Thyroid gland (tissue), 4 donors: ENCODE measurements around the gene VPS50.

Source experiments
- POLR2A ChIP-seq, 2 donors: fragments of 450-650 bp; IDR thresholded peaks; one replicate each; pipeline ENCODE4 v1.6.1; 2017; ENCODE audit warnings: antibody characterized with exemption in 2 of 2, mild to moderate bottlenecking in 2 of 2, moderate library complexity in 1 of 2
- TF ChIP-seq, protein P1 (sequence below), 6 experiments: fragments of 200-600 bp in 3 of 6; fragments of 450-650 bp in 3 of 6; sonication (generic) in 3 of 6; IDR thresholded peaks; one replicate each; pipeline ENCODE4 v1.5.1; 2016 to 2019; ENCODE audit warnings: antibody characterized with exemption in 6 of 6, mild to moderate bottlenecking in 2 of 6, inconsistent platforms in 1 of 6, moderate library complexity in 1 of 6

DNA sequence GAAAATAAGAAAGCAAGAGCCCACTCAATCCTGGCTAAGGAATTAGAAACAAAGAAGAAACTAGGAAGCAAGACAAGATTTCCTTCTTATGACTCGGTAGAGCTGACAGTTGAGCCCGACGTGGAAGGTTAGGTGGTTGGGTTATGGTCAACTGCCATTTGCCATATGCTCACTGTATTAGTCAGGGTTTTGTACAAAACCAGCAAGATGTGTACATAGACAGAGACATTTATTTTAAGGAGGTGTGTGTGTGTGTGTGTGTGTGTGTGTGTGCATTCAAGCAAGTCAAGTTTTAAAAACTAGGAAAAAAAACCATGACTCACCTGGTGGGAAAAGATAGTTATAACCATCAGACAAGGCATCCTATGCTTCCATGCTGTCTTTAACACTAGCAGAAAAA, 158.5 kb downstream of the VPS50 start:
- TF ChIP-seq, protein P1, sequence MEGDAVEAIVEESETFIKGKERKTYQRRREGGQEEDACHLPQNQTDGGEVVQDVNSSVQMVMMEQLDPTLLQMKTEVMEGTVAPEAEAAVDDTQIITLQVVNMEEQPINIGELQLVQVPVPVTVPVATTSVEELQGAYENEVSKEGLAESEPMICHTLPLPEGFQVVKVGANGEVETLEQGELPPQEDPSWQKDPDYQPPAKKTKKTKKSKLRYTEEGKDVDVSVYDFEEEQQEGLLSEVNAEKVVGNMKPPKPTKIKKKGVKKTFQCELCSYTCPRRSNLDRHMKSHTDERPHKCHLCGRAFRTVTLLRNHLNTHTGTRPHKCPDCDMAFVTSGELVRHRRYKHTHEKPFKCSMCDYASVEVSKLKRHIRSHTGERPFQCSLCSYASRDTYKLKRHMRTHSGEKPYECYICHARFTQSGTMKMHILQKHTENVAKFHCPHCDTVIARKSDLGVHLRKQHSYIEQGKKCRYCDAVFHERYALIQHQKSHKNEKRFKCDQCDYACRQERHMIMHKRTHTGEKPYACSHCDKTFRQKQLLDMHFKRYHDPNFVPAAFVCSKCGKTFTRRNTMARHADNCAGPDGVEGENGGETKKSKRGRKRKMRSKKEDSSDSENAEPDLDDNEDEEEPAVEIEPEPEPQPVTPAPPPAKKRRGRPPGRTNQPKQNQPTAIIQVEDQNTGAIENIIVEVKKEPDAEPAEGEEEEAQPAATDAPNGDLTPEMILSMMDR (IDR thresholded peaks at IDR 0.05): no peak
- TF ChIP-seq POLR2A (IDR thresholded peaks at IDR 0.05): no peak
